ENCODE measurements around the gene CCDC150. TPM values are rescaled to one million over a fixed set of nuclear protein-coding genes. Genes with fewer than 3 reads are reported as not detected.

Gene CCDC150
- total and polyA plus RNA-seq, 2 of the 8 experiments (the other 6 are each of a cell fraction or from before 2014, with no cell fraction given), result 8.3 to 31.9 TPM

GRCh38 chr2:196670342-196670741, 30.8 kb downstream of the CCDC150 start (continued):
- TF ChIP-seq BACH1 (IDR thresholded peaks at IDR 0.05; ENCODE audit: low read length), result no peak

- Histone ChIP-seq H2AFZ (ENCODE audit: low read length) (no peak overlapping the region), H3K4me3 (ENCODE audit: extremely low read depth in 1 of 4, insufficient read depth in 2 of 4, low read depth in 3 of 4, low read length in 4 of 4) (no peak overlapping the region)
- 92% methylated on average over 3 of the region's 3 CpGs; no CpG with 5 or more reads in 1 of the 2 experiments for WGBS, 2 experiments (ENCODE audit: extremely low coverage in 1 of 2, insufficient coverage in 1 of 2, insufficient read length in 1 of 2, insufficient replicate concordance in 2 of 2, low coverage in 1 of 2, low lambda C conversion rate in 2 of 2, missing lambda C conversion rate in 1 of 2)
- TF ChIP-seq CTBP2 (IDR thresholded peaks at IDR 0.05; ENCODE audit: borderline replicate concordance, insufficient read depth, insufficient read length, low read length) (no peak), ZNF274 (IDR thresholded peaks at IDR 0.05; ENCODE audit: borderline replicate concordance, extremely low read depth, low read length) (no peak), RFX5 (IDR thresholded peaks at IDR 0.05; ENCODE audit: borderline replicate concordance, low read depth, low read length) (no peak), SIX5 (IDR thresholded peaks at IDR 0.05; ENCODE audit: low read depth, low read length) (no peak), RXRA (IDR thresholded peaks at IDR 0.05; ENCODE audit: insufficient read depth, low read depth, low read length) (no peak), KDM5A (IDR thresholded peaks at IDR 0.05; ENCODE audit: low read length) (no peak), TAF7 (optimal IDR thresholded peaks at IDR 0.05; ENCODE audit: borderline replicate concordance, low read depth, low read length) (no peak), CEBPB (IDR thresholded peaks at IDR 0.05; ENCODE audit: low read depth, low read length) (no peak), SIRT6 (IDR thresholded peaks at IDR 0.05; ENCODE audit: low read length) (no peak), ATF2 (IDR thresholded peaks at IDR 0.05; ENCODE audit: low read length) (no peak), TCF12 (IDR thresholded peaks at IDR 0.05; ENCODE audit: low read depth, low read length) (no peak)
Observed at GRCh38 chr2:196675963-196676362, 36.4 kb downstream of the CCDC150 start.

More at GRCh38 chr2:196675963-196676362, 36.4 kb downstream of the CCDC150 start:
- CTCF ChIA-PET (ENCODE audit: partially characterized antibody), result no interaction called here
- Histone ChIP-seq H3K27me3 (replicated peaks in 1 of 4; ENCODE audit: control insufficient read depth in 3 of 4, extremely low read depth in 1 of 4, insufficient read depth in 3 of 4, low read length in 3 of 4) (no peaks in the 10 kb centered on the region), H3K36me3 (ENCODE audit: control insufficient read depth in 2 of 4, insufficient read depth in 4 of 4, low read length in 3 of 4) (peaks cover 0 to 40% (median 21%) of the 10 kb centered on the region in 4 experiments; a peak in 6 of 8 replicates), H3K27ac (ENCODE audit: low read depth, low read length) (no peak overlapping the region), H3K79me2 (ENCODE audit: control insufficient read depth in 1 of 2, insufficient read depth in 2 of 2, low read length in 2 of 2) (no peaks in the 10 kb centered on the region), H2BK120ac (replicated peaks; ENCODE audit: low read depth, low read length) (no peak overlapping the region), H3K23me2 (ENCODE audit: low read depth, low read length) (no peaks in the 10 kb centered on the region), H3K79me1 (ENCODE audit: low read depth, low read length) (no peaks in the 10 kb centered on the region), H3K56ac (replicated peaks; ENCODE audit: insufficient read length, low read depth, low read length) (no peak overlapping the region), H3K14ac (ENCODE audit: insufficient read length) (no peak overlapping the region), H3K4me1 (replicated peaks in 1 of 4; ENCODE audit: control insufficient read depth in 3 of 4, insufficient read depth in 4 of 4, low read length in 3 of 4) (no peaks in the 10 kb centered on the region), H3K23ac (ENCODE audit: insufficient read length) (no peak overlapping the region), H3K18ac (ENCODE audit: extremely low read depth, low read length) (no peak overlapping the region), H4K20me1 (replicated peaks in 1 of 2; ENCODE audit: control insufficient read depth in 1 of 2, insufficient read depth in 2 of 2, low read length in 2 of 2) (no peaks in the 10 kb centered on the region), H2BK15ac (ENCODE audit: low read length) (no peak overlapping the region), H2BK12ac (ENCODE audit: low read depth, low read length) (no peak overlapping the region), H4K8ac (ENCODE audit: extremely low read depth, insufficient read depth, low read length) (no peak overlapping the region), H3K9me3 (ENCODE audit: insufficient read depth in 2 of 2, low read depth in 1 of 2, low read length in 1 of 2) (no peaks in the 10 kb centered on the region), H2BK5ac (ENCODE audit: low read depth, low read length) (no peak overlapping the region), H4K5ac (ENCODE audit: insufficient read length, low read depth, low read length) (no peak overlapping the region), H3K4ac (replicated peaks; ENCODE audit: insufficient read length, low read depth, low read length) (no peak overlapping the region), H3K9ac (replicated peaks in 1 of 4; ENCODE audit: extremely low read depth in 1 of 4, low read depth in 3 of 4, low read length in 3 of 4) (no peak overlapping the region), H4K91ac (replicated peaks; ENCODE audit: insufficient read length, low read length) (no peak overlapping the region), H2BK20ac (ENCODE audit: low read length) (no peak overlapping the region), H3K4me2 (ENCODE audit: insufficient read depth in 1 of 2, low read depth in 2 of 2, low read length in 2 of 2) (no peak overlapping the region), H2AK5ac (ENCODE audit: low read depth, low read length) (no peak overlapping the region)
- FAIRE-seq, result no peak
- POLR2A ChIA-PET (ENCODE audit: partially characterized antibody), result no interaction called here
- DNase-seq (ENCODE audit: low read depth in 1 of 2, low spot score in 2 of 2), result no peak
